Stimulated activated naive CD8-positive, alpha-beta T cell treated with anti-CD3 and anti-CD28 coated beads, Interleukin-15, Interleukin-2, amounts not matched to agents 100 U/mL and 50 U/mL, for 24 hours (primary cell): ENCODE measurements around the gene NGFR.
A peak's percentile ranks its signal among the peaks of the same experiment; 100 is the strongest.
"Not testable (repeated sequence)": the region's sequence is repeated elsewhere in the genome, so short reads cannot be mapped to it uniquely, and the experiment has no call there.

Experiments
- ATAC-seq: fragments of 150-1000 bp; cut with Tn5 transposase; one replicate; pipeline ENCODE4 v1.10.0; 2021
- DNase-seq: peaks from one replicate; pipeline ENCODE4 v3.0.0; 2021

NGFR gene

GRCh38 chr17:49496183-49496866 lies 1.2 kb downstream of the NGFR start:
- DNase-seq (peak; percentile 94), ATAC-seq (peak; percentile 72)

- ATAC-seq (no peak), DNase-seq (no peak)
Measured at GRCh38 chr17:49496867-49497147, 1.7 kb downstream of the NGFR start.

GRCh38 chr17:49497148-49498028 lies 2.3 kb downstream of the NGFR start:
- ATAC-seq (no peak), DNase-seq (peak; percentile 17)

GRCh38 chr17:49498029-49498615 lies 3.0 kb downstream of the NGFR start:
- DNase-seq (no peak), ATAC-seq (no peak)

GRCh38 chr17:49501496-49501895 lies 6.4 kb downstream of the NGFR start:
- ATAC-seq: no peak
- no peak for DNase-seq

- no peak for DNase-seq
- no peak for ATAC-seq
Measured at GRCh38 chr17:49502254-49502653, 7.2 kb downstream of the NGFR start.

- not testable (repeated sequence) for ATAC-seq, DNase-seq
Measured at GRCh38 chr17:49502680-49503079, 7.6 kb downstream of the NGFR start.

- DNase-seq: no peak
- ATAC-seq: no peak
Measured at GRCh38 chr17:49504369-49504768, 9.3 kb downstream of the NGFR start.

GRCh38 chr17:49505854-49506253 lies 10.8 kb downstream of the NGFR start:
- DNase-seq (no peak), ATAC-seq (no peak)

GRCh38 chr17:49506282-49506681 lies 11.2 kb downstream of the NGFR start:
- no peak for DNase-seq

GRCh38 chr17:49508061-49508865 lies 13.2 kb downstream of the NGFR start:
- no peak for DNase-seq
- ATAC-seq: no peak

More at GRCh38 chr17:49506282-49506681, 11.2 kb downstream of the NGFR start:
- no peak for ATAC-seq

- ATAC-seq (no peak), DNase-seq (no peak)
Measured at GRCh38 chr17:49508866-49509587, 13.9 kb downstream of the NGFR start.

GRCh38 chr17:49509588-49509917 lies 14.5 kb downstream of the NGFR start:
- ATAC-seq (no peak), DNase-seq (no peak)

GRCh38 chr17:49510059-49510719 lies 15.1 kb downstream of the NGFR start:
- no peak for DNase-seq
- no peak for ATAC-seq

GRCh38 chr17:49510720-49511110 lies 15.6 kb downstream of the NGFR start:
- ATAC-seq (no peak), DNase-seq (no peak)

- ATAC-seq: no peak
- no peak for DNase-seq
Measured at GRCh38 chr17:49511810-49512209, 16.7 kb downstream of the NGFR start.

GRCh38 chr17:49512296-49513043 lies 17.4 kb downstream of the NGFR start:
- ATAC-seq (no peak), DNase-seq (no peak)

- DNase-seq (no peak), ATAC-seq (no peak)
Measured at GRCh38 chr17:49513044-49513395, 17.9 kb downstream of the NGFR start.

GRCh38 chr17:49513641-49514040 lies 18.5 kb downstream of the NGFR start:
- no peak for DNase-seq
- no peak for ATAC-seq

GRCh38 chr17:49514071-49514721 lies 19.1 kb downstream of the NGFR start:
- no peak for DNase-seq

More at GRCh38 chr17:49514071-49514721, 19.1 kb downstream of the NGFR start:
- ATAC-seq: no peak
